Suppressor macrophage treated with lipopolysaccharide for 4 hours (primary cell): ENCODE results near the gene VPS37C.

Experiments
- DNase-seq: peaks from one replicate; pipeline ENCODE4 v3.0.0-alpha.2; 2020

Gene VPS37C

DNA sequence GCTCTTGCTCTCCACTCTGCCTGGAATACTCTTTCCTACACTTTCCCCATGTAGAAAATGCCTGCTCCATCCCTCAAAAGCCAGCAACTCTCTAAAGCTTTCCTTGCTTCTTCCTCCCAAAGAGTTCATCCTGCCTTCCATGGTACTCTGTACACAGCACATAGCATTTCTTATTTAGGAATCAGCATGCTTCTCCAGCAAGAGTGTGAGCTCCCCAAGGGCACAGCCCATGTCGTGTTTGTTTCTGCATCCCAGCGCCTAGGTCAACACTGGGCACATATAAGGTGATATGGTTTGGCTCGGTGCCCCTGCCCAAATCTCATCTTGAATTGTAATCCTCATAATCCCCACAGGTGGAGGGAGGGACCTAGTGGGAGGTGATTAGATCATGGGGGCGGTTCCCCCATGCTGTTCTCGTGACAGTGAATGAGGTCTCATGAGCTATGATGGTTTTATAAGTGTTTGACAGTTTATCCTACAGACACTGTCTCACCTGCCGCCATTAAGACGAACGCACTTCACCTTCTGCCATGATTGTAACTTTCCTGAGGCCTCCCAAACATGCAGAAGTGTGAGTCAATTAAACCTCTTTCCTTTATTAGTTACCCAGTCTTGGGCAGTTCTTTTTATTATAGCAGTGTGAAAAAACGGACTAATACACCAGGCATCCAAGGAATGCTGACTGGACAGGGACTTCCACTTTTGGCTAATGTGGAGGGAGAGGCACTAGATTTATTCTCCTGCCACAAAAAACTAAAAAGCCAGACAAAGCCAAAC is 8.2 kb downstream of the VPS37C start:
- no peak for DNase-seq

DNA sequence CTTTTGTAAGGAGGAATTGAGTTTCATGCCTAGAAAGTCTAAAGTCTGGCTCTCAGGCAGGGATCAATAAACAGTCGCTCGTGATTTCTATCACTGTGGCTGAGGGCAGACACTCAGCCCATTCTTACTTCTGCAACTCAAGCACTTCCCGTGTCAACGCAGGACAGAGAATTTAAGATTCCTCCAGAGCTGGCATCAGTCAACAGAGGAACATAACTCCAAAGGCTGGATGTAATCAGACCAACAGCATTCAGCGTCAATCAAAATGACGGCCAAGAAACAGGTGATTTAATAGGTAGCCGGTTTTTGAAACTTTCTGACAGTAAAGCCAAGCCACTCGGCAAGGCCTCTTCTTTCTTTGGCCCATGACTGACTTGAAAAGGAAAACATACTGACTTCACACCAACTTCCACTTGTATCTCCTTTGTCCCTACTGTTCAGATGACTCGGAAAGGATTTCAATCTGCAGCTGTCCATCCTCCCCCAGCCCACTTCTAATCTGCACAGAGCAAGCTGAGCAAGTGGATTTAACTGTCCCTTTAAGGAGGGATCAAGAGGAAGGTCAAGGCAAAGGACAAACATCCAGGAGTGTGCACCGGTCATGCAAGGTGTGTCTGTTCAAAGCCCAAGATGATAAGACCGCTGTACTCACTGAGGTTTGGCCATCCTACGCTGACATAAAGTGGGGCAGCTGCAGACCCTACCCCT is 9.5 kb downstream of the VPS37C start:
- no peak for DNase-seq

DNA sequence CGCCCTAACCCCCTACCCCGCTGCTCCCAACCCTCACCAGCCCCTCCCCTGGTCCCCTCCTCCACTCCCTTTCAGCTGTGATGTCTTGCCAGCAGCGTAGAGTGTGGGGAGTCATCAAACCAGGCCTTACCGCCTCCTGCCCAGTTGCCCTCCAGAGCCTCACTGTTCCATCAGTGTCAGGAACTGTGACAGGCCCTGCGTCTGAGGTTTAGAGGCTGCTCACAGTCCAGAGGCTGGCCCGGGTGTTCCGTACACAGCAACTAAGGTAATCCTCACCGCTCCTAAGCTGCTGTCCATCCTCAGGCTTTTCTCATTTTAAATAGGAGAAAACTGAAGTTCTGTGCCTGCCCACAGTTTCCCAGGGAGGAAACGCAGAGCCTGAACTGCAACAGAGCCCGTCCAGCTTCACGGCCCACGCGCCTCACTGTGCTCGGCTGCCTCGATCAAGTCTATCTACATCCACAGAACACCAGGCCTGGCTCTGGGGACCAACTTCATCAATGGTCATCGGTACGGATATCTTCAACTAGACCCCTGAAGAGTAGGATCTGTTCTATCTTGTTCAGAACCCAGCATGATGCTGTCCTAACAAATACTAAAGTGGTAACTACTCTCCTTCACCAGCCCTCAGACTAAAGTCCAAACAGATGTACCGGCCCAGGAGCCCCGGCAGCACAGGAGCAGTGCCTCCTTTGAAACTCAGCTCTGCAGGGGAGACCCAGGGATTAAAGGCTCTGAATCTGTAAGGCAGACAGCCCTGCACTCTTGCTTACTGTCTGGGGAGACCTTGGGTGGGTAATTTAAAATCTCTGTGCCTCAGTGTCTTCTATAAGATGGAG is 10.3 kb downstream of the VPS37C start:
- no peak for DNase-seq

- DNase-seq: no peak
Measured at GRCh38 chr11:61149624-61150615, 11.3 kb downstream of the VPS37C start.

- no peak for DNase-seq
Measured at GRCh38 chr11:61147791-61148620, 13.2 kb downstream of the VPS37C start.

DNA sequence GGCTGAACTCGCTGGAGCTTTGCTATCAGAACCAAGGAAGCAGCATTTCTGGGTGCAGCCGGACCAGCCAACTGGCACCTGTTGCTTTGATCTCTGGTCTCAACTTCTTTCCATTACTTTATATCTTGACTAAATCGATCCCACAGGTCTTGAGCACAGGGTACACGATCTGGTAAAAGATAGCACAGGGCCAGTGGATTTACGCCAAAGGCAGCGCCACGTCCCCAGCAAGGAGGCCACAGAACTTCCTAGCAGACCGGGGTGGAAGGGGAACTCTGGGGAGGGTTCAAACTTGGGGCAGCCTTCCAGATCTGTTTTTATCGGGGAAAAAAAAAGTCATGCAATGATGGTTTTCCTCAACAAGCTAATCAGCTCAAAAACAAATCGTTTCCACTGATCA is 14.0 kb downstream of the VPS37C start:
- no peak for DNase-seq

DNA sequence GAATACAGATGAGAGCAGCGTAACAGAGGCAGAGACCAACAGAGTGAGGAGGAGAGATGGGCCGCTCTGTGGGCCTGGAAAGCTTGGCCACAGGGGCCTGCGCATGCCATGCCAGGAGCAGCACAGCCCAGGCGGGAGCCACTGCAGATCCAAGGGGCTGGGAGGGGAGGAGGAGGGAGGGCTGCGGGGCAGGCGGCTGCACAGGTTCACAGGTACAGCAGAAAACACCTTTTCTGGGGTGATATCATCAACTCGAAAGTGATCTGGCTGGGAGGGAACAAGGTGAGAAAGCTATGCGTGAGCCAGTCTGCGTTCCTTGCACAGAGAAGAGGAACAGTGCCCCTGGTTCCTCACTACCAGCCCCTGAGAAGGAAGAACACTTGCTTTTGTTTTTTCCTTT is 14.8 kb downstream of the VPS37C start:
- no peak for DNase-seq

DNA sequence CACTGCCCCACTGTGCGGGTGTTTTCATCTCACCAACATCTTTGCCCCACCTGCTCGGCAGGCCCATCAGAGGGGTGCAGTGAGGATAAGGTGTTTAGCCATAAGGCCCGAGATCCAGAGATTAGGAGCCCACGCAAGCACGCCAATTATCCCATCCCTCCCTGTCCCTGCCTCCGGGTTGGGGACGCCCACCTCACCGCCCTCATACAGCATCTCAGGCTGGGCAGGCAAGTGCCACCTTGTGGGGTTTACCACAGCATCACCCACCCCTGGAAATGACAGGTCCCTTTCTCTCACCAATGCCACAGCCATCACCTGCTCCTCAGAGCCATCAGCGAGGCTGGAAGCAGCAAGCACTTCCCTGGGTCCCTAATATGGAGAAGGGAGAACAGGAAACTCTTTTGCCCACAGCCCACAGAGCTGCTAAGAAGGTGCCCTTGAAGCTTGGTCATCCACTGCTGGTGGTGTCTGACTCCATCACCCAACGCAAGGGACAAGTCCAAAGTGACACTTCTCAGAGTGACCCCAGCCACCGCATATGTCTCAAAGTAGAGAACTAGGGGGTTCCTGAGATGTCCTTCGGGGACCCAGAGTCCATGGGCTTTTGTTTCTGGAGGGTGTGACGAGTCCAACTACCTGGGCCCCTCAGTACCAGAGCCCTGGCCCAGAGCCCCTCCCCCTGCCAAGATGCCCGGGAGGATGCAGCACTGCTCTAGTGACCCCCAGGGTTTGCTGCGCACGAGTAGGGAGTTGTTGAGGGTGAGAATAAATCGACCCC is 15.8 kb downstream of the VPS37C start:
- DNase-seq: no peak

- DNase-seq: no peak
Measured at GRCh38 chr11:61144511-61145179, 16.6 kb downstream of the VPS37C start.

- DNase-seq: no peak
Measured at GRCh38 chr11:61142424-61142823, 18.8 kb downstream of the VPS37C start.

- DNase-seq: no peak
Measured at GRCh38 chr11:61141601-61142028, 19.6 kb downstream of the VPS37C start.

GRCh38 chr11:61140416-61140815 is 20.8 kb downstream of the VPS37C start:
- no peak for DNase-seq

- no peak for DNase-seq
Measured at GRCh38 chr11:61139387-61139786, 21.8 kb downstream of the VPS37C start.

DNA sequence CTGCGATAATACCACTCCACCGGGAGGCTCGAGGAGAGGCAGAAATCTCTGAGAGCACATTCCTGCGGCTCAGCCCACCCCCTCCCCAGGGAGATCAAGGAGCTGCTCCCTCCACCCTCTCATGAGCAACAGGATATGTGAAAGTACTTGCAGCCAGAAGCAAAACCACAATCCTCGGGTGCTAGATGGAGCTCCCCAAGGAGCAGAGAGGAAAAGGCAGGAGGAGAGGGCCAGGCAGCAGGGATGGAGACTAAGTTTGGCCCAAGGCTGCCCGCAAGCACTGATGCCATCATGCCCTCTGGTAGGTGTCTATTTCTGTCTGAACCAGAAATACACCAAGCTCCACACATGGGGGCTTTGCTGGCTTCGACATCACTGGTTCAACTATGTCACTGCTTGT is 22.3 kb downstream of the VPS37C start:
- DNase-seq: no peak

GRCh38 chr11:61134801-61135257 is 26.4 kb downstream of the VPS37C start:
- DNase-seq: no peak

- no peak for DNase-seq
Measured at GRCh38 chr11:61133956-61134662, 27.1 kb downstream of the VPS37C start.

- no peak for DNase-seq
Measured at GRCh38 chr11:61133145-61133544, 28.1 kb downstream of the VPS37C start.

DNA sequence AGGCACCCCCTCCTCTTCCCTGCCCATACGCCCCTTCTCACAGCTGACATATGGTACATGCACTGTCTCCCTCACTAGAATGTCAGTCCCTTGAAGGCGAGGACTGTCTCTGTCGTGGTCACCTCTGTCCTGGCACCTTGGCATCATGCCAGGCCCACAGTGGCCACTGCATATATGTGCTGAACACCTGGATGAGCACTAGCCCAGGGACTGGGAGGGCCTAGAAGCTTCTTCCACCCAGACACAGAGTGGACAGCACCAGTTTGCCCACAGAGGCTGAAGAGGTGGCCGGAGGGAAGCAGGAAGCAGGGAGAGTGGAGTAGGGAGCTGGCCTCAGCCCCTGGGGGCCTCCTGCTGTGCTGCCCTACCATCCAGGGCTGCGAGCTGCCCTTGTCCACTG is 28.6 kb downstream of the VPS37C start:
- no peak for DNase-seq

DNA sequence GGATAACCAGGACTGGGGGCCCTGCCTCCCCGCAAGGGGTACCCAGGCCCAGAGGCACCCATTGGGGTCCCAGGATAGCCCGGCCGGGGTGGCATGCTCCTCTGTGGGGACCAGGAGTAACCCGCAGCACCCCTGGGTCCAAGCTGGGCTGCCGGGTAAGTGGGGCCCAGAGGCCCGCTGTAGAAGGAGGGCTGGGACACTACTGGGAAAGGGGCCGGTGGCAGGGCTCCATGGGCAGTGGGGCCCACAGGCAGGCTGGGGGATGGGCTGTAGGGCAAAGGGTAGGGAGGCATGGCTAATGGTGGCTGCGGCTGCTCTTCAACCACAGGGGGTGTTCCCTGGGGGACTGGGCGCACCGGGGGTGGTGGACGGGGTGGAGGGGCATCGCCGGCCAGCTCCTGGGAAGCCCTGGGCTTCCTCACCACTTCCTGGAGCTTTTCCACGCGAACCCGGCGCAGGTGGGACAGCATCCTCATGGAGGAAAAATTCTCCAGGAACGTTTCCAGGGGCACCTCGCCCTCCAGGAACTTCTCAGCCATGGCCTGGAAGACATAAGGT is 29.1 kb downstream of the VPS37C start:
- DNase-seq: no peak
